Fibroblast of lung (primary cell): ENCODE data around the gene NUP210L. TPM values are rescaled to one million over a fixed set of nuclear protein-coding genes. Genes with fewer than 3 reads are reported as not detected.

Experiments
- DNase-seq, 2 donors: peaks; one replicate each; pipeline versions ENCODE4 v3.0.0 to v3.0.0-alpha.2; 2010; ENCODE audit warnings: low read depth in 2 of 2
- H2AFZ ChIP-seq: 2 replicates; pipeline ENCODE4 v1.5.1; 2012; ENCODE audit warnings: low read length, control low read depth, inconsistent platforms
- H3K27ac ChIP-seq: 2 replicates; pipeline ENCODE4 v1.5.1; 2011; ENCODE audit warnings: low read length, control low read depth; ENCODE audit not compliant: insufficient read depth
- H3K27me3 ChIP-seq: 2 replicates; pipeline ENCODE4 v1.5.1; 2011; ENCODE audit warnings: mild to moderate bottlenecking, low read length; ENCODE audit not compliant: control insufficient read depth, insufficient read depth
- H3K36me3 ChIP-seq: 2 replicates; pipeline ENCODE4 v1.5.1; 2011; ENCODE audit warnings: low read length; ENCODE audit not compliant: control insufficient read depth, insufficient read depth
- H3K4me1 ChIP-seq: 2 replicates; pipeline ENCODE4 v1.5.1; 2011; ENCODE audit warnings: low read length; ENCODE audit not compliant: control insufficient read depth, insufficient read depth; ENCODE audit errors: extremely low read depth
- H3K4me2 ChIP-seq: 2 replicates; pipeline ENCODE4 v1.5.1; 2011; ENCODE audit warnings: low read length, control low read depth; ENCODE audit not compliant: insufficient read depth; ENCODE audit errors: extremely low read depth
- H3K4me3 ChIP-seq, 4 experiments: fragments of 200-600 bp in 1 of 4; sonication (generic) in 1 of 4; replicated peaks in 1 of 4; 2 replicates each; pipeline ENCODE4 v1.5.1; 2011 to 2016; ENCODE audit warnings: low read length in 4 of 4, low read depth in 3 of 4, mild to moderate bottlenecking in 3 of 4, control low read depth in 2 of 4, inconsistent platforms in 1 of 4, mixed read lengths in 1 of 4; ENCODE audit not compliant: insufficient read depth in 1 of 4; ENCODE audit errors: control extremely low read depth in 1 of 4
- H3K79me2 ChIP-seq: 2 replicates; pipeline ENCODE4 v1.5.1; 2012; ENCODE audit warnings: mild to moderate bottlenecking, low read length, inconsistent platforms; ENCODE audit not compliant: control insufficient read depth, insufficient read depth
- H3K9ac ChIP-seq: 2 replicates; pipeline ENCODE4 v1.5.1; 2011; ENCODE audit warnings: mild to moderate bottlenecking, low read length, control low read depth; ENCODE audit not compliant: insufficient read depth
- H3K9me3 ChIP-seq: 2 replicates; pipeline ENCODE4 v1.5.1; 2012; ENCODE audit warnings: low read depth, low read length; ENCODE audit not compliant: control insufficient read depth, insufficient read depth
- H4K20me1 ChIP-seq: 2 replicates; pipeline ENCODE4 v1.5.1; 2011; ENCODE audit warnings: low read length; ENCODE audit not compliant: control insufficient read depth, insufficient read depth; ENCODE audit errors: extremely low read depth
- CTCF ChIP-seq, 2 donors: IDR thresholded peaks in 1 of 2; conservative IDR thresholded peaks in 1 of 2; 1 replicate in 1 of 2; 2 replicates in 1 of 2; pipeline ENCODE4 v1.5.1; 2011 to 2012; ENCODE audit warnings: low read length in 2 of 2, control low read depth in 1 of 2, inconsistent platforms in 1 of 2, low read depth in 1 of 2, mild to moderate bottlenecking in 1 of 2
- EZH2 ChIP-seq: IDR thresholded peaks from 2 replicates; pipeline ENCODE4 v1.5.1; 2012; ENCODE audit warnings: low read length, control low read depth, mild to moderate bottlenecking; ENCODE audit errors: missing control alignments
- polyA plus RNA-seq, 2 donors: library from polyadenylated mRNA; depleted of rRNA in 1 of 2; stranded (reverse) in 1 of 2; unstranded in 1 of 2; fragments of >200 nt; gene quantifications; 2 replicates each; pipeline ENCODE4 v1.2.1, GENCODE V29; 2011 to 2012; ENCODE audit warnings: missing spikeins in 1 of 2
- total RNA-seq: library from RNA; depleted of rRNA; stranded (reverse); fragments of >200 nt; gene quantifications from 2 replicates; pipeline ENCODE4 v1.2.1, GENCODE V29; 2014

NUP210L gene
- total and polyA plus RNA-seq, 2 donors (not counting 1 experiment from before 2014, with no cell fraction given), result 0.08 to 0.17 TPM

- Histone ChIP-seq H3K79me2 (peaks cover 7% of the 10 kb centered on the region), H3K36me3 (peaks cover 6% of the 10 kb centered on the region), H3K4me1 (peaks cover 9% of the 10 kb centered on the region), H3K27ac (no peak overlapping the region), H4K20me1 (no peaks in the 10 kb centered on the region), H3K9me3 (no peaks in the 10 kb centered on the region), H3K4me3 (no peak overlapping the region), H3K9ac (no peak overlapping the region), H3K4me2 (no peak overlapping the region), H3K27me3 (no peaks in the 10 kb centered on the region), H2AFZ (no peak overlapping the region)
- DNase-seq, result peak; percentile 21 to 70
- TF ChIP-seq EZH2 (no peak), CTCF (conservative IDR thresholded peaks at IDR 0.05 in 1 of 2, IDR thresholded peaks at IDR 0.05 in 1 of 2; ENCODE audit: low read depth in 1 of 2, low read length in 2 of 2) (no peak)
Observed at GRCh38 chr1:154157520-154158306, 2.8 kb upstream of the NUP210L start.

DNA sequence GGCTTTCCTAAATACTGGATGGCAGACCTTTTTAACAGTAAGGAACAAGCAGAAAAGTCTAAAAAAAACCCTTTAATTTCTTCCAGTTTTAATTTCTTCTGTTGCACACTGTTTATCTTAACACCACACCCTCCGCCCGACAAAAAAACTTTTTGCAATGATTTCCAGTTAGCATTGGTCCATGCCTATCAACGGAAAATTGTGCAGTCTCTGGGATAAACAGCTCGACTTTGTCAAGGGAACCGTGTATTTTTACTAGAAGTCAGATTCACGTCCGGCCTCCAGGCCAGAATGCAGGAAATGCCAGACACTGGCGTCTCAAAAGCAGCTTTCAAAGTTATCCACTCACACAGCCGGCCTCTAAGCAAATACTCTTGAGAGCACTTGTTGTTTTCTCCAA lies 378 bp upstream of the NUP210L start:
- H4K20me1 ChIP-seq, result no peaks in the 10 kb centered on the region
- H3K9ac ChIP-seq, result no peak overlapping the region
- peaks cover 2% of the 10 kb centered on the region for H3K79me2 ChIP-seq
- no peaks in the 10 kb centered on the region for H3K27me3 ChIP-seq
- H3K36me3 ChIP-seq, result peaks cover 5% of the 10 kb centered on the region
- no peak for TF ChIP-seq CTCF (conservative IDR thresholded peaks at IDR 0.05 in 1 of 2, IDR thresholded peaks at IDR 0.05 in 1 of 2; ENCODE audit: low read depth in 1 of 2, low read length in 2 of 2)
- TF ChIP-seq EZH2, result no peak
- DNase-seq, result peak in 1 of 2 donors; percentile 82
- H3K27ac ChIP-seq, result peak overlapping the region; percentile 81
- H3K4me3 ChIP-seq, result peak overlapping the region in 1 of 4 experiments; percentile 2
- H3K9me3 ChIP-seq, result no peaks in the 10 kb centered on the region
- H3K4me2 ChIP-seq, result no peak overlapping the region
- peaks cover 12% of the 10 kb centered on the region for H3K4me1 ChIP-seq
- no peak overlapping the region for H2AFZ ChIP-seq

GRCh38 chr1:154154053-154154452 lies 820 bp downstream of the NUP210L start:
- Histone ChIP-seq H3K27ac (peak overlapping the region; percentile 81), H3K4me3 (peak overlapping the region in 1 of 4 experiments; percentile 51), H4K20me1 (no peaks in the 10 kb centered on the region), H3K9ac (no peak overlapping the region), H3K79me2 (no peaks in the 10 kb centered on the region), H3K27me3 (no peaks in the 10 kb centered on the region), H3K4me2 (no peak overlapping the region), H3K36me3 (peaks cover 5% of the 10 kb centered on the region), H3K9me3 (no peaks in the 10 kb centered on the region), H2AFZ (no peak overlapping the region), H3K4me1 (peaks cover 12% of the 10 kb centered on the region)
- DNase-seq, result no peak
- TF ChIP-seq EZH2 (no peak), CTCF (conservative IDR thresholded peaks at IDR 0.05 in 1 of 2, IDR thresholded peaks at IDR 0.05 in 1 of 2; ENCODE audit: low read depth in 1 of 2, low read length in 2 of 2) (no peak)
